ENCODE measurements around the gene CLSTN2. TPM values are rescaled to one million over a fixed set of nuclear protein-coding genes. Genes with fewer than 3 reads are reported as not detected.

Gene CLSTN2
- total RNA-seq, 1 experiment from 2014 or later, result 0.02 TPM

DNA sequence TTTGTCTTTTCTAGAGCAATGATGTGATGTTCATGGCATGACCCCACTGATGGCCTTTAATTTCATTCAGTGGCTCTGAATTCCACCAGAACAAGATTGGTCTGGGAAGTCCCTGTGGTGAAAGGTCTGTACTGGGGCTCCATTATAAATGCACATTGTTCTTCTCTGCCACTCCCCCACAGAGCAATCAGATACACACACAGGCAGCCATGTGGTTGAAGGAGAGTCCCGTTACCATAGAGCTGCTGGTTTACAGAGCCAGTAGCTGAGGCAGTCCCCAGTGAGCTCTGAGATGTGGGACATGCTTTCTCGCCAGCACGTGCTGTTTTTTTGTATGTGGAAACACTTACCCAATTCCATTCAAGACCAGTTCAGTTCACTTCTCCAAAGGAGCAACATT lies 570.2 kb downstream of the CLSTN2 start (continued):
- TF ChIP-seq, protein P1, sequence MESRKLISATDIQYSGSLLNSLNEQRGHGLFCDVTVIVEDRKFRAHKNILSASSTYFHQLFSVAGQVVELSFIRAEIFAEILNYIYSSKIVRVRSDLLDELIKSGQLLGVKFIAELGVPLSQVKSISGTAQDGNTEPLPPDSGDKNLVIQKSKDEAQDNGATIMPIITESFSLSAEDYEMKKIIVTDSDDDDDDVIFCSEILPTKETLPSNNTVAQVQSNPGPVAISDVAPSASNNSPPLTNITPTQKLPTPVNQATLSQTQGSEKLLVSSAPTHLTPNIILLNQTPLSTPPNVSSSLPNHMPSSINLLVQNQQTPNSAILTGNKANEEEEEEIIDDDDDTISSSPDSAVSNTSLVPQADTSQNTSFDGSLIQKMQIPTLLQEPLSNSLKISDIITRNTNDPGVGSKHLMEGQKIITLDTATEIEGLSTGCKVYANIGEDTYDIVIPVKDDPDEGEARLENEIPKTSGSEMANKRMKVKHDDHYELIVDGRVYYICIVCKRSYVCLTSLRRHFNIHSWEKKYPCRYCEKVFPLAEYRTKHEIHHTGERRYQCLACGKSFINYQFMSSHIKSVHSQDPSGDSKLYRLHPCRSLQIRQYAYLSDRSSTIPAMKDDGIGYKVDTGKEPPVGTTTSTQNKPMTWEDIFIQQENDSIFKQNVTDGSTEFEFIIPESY (IDR thresholded peaks at IDR 0.05; ENCODE audit: extremely low read depth, insufficient replicate concordance, low read length), result no peak
- no peak for TF ChIP-seq YY1 (IDR thresholded peaks at IDR 0.05; ENCODE audit: extremely low read depth, insufficient replicate concordance, low read depth, low read length)
- TF ChIP-seq, protein P2, sequence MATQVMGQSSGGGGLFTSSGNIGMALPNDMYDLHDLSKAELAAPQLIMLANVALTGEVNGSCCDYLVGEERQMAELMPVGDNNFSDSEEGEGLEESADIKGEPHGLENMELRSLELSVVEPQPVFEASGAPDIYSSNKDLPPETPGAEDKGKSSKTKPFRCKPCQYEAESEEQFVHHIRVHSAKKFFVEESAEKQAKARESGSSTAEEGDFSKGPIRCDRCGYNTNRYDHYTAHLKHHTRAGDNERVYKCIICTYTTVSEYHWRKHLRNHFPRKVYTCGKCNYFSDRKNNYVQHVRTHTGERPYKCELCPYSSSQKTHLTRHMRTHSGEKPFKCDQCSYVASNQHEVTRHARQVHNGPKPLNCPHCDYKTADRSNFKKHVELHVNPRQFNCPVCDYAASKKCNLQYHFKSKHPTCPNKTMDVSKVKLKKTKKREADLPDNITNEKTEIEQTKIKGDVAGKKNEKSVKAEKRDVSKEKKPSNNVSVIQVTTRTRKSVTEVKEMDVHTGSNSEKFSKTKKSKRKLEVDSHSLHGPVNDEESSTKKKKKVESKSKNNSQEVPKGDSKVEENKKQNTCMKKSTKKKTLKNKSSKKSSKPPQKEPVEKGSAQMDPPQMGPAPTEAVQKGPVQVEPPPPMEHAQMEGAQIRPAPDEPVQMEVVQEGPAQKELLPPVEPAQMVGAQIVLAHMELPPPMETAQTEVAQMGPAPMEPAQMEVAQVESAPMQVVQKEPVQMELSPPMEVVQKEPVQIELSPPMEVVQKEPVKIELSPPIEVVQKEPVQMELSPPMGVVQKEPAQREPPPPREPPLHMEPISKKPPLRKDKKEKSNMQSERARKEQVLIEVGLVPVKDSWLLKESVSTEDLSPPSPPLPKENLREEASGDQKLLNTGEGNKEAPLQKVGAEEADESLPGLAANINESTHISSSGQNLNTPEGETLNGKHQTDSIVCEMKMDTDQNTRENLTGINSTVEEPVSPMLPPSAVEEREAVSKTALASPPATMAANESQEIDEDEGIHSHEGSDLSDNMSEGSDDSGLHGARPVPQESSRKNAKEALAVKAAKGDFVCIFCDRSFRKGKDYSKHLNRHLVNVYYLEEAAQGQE (IDR thresholded peaks at IDR 0.05; ENCODE audit: low read depth), result no peak

DNA sequence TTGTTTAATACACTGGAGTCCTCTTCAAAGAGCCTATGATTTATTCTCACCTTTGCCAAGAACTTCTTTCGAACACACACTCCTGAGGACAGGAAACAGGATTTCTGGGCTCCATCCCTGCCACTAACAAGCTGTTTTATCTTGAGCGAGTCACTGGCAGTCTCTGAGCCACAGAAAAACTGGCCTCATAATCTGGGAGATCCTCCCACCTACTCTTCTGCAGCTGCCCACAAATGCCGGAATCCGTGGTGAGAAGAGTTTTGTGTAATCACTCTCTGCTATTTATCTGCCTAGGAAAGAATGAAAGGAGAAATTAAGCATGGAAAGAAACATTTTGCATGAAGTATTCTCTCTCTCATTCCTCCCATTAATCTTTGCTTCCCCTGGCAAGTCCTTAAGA lies 570.9 kb downstream of the CLSTN2 start:
- Histone ChIP-seq H3K79me2 (ENCODE audit: insufficient read depth, low read length) (no peaks in the 10 kb centered on the region), H3K9ac (ENCODE audit: low read length) (no peak overlapping the region), H2AFZ (ENCODE audit: low read depth, low read length, poor library complexity, severe bottlenecking) (no peak overlapping the region), H3K27me3 (ENCODE audit: insufficient read depth, low read length) (peaks cover 69% of the 10 kb centered on the region), H3K9me3 (ENCODE audit: control insufficient read depth in 1 of 2, insufficient read depth in 1 of 2, low read depth in 1 of 2, low read length in 2 of 2) (no peaks in the 10 kb centered on the region), H3K9me2 (ENCODE audit: insufficient read depth) (no peaks in the 10 kb centered on the region), H3K36me3 (ENCODE audit: control insufficient read depth in 1 of 2, insufficient read depth in 2 of 2, low read length in 2 of 2) (no peaks in the 10 kb centered on the region), H3K4me3 (replicated peaks in 1 of 2; ENCODE audit: low read depth in 1 of 2, low read length in 2 of 2) (no peak overlapping the region), H3K4me2 (ENCODE audit: low read length) (no peak overlapping the region), H3K4me1 (ENCODE audit: control insufficient read depth in 1 of 2, insufficient read depth in 2 of 2, low read length in 2 of 2) (no peaks in the 10 kb centered on the region), H4K20me1 (ENCODE audit: insufficient read depth) (no peaks in the 10 kb centered on the region), H3K27ac (ENCODE audit: low read depth, low read length) (no peak overlapping the region)
- BruUV-seq (replicated peaks), result no TSS peak
- intact Hi-C loops (cut with micrococcal nuclease), result no loop called here
- DNase-seq (ENCODE audit: low read depth, low spot score) (no peak), ATAC-seq (no peak)
- POLR2A ChIA-PET, result no interaction called here
- CTCF ChIA-PET, result no interaction called here
- RAD21 ChIA-PET (ENCODE audit: low non-redundant PET in 1 of 2, low total read pairs in 2 of 2, uncharacterized antibody in 2 of 2, unreplicated experiment in 2 of 2), result no interaction called here
- no peak for TF ChIP-seq FOSL1 (IDR thresholded peaks at IDR 0.05; ENCODE audit: low read depth)
- no peak for TF ChIP-seq CBX3 (IDR thresholded peaks at IDR 0.05; ENCODE audit: low read depth)
- TF ChIP-seq, protein P3, sequence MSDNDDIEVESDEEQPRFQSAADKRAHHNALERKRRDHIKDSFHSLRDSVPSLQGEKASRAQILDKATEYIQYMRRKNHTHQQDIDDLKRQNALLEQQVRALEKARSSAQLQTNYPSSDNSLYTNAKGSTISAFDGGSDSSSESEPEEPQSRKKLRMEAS (IDR thresholded peaks at IDR 0.05), result no peak
- TF ChIP-seq, protein P4, sequence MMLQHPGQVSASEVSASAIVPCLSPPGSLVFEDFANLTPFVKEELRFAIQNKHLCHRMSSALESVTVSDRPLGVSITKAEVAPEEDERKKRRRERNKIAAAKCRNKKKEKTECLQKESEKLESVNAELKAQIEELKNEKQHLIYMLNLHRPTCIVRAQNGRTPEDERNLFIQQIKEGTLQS (IDR thresholded peaks at IDR 0.05), result no peak
- TF ChIP-seq, protein P5, sequence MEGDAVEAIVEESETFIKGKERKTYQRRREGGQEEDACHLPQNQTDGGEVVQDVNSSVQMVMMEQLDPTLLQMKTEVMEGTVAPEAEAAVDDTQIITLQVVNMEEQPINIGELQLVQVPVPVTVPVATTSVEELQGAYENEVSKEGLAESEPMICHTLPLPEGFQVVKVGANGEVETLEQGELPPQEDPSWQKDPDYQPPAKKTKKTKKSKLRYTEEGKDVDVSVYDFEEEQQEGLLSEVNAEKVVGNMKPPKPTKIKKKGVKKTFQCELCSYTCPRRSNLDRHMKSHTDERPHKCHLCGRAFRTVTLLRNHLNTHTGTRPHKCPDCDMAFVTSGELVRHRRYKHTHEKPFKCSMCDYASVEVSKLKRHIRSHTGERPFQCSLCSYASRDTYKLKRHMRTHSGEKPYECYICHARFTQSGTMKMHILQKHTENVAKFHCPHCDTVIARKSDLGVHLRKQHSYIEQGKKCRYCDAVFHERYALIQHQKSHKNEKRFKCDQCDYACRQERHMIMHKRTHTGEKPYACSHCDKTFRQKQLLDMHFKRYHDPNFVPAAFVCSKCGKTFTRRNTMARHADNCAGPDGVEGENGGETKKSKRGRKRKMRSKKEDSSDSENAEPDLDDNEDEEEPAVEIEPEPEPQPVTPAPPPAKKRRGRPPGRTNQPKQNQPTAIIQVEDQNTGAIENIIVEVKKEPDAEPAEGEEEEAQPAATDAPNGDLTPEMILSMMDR (IDR thresholded peaks at IDR 0.05 in 2 of 3, conservative IDR thresholded peaks at IDR 0.05 in 1 of 3; ENCODE audit: borderline replicate concordance in 1 of 3, insufficient read depth in 1 of 3, low read depth in 2 of 3, low read length in 2 of 3), result no peak
- no peak for TF ChIP-seq SIN3A (IDR thresholded peaks at IDR 0.05; ENCODE audit: low read depth)
- TF ChIP-seq ELF1 (IDR thresholded peaks at IDR 0.05; ENCODE audit: borderline replicate concordance, low read depth), result no peak
- no peak for TF ChIP-seq JUND (IDR thresholded peaks at IDR 0.05)
- TF ChIP-seq ZFX (IDR thresholded peaks at IDR 0.05), result no peak
- TF ChIP-seq SP1 (IDR thresholded peaks at IDR 0.05; ENCODE audit: low read depth), result no peak

All from HCT116 (cell line).